ENCODE measurements around the gene HOMEZ. TPM values are rescaled to one million over a fixed set of nuclear protein-coding genes. Genes with fewer than 3 reads are reported as not detected.
"Not testable (repeated sequence)": the region's sequence is repeated elsewhere in the genome, so short reads cannot be mapped to it uniquely, and the experiment has no call there.

HOMEZ gene
- total RNA-seq, 1 experiment from 2014 or later: 18.2 TPM

GRCh38 chr14:23227566-23227965 lies 58.4 kb downstream of the HOMEZ start:
- Histone ChIP-seq H3K9me3 (ENCODE audit: control insufficient read depth in 1 of 2, insufficient read depth in 1 of 2, low read depth in 1 of 2, low read length in 2 of 2) (no peaks in the 10 kb centered on the region; a peak in 1 of 4 replicates), H3K27me3 (ENCODE audit: insufficient read depth, low read length) (no peaks in the 10 kb centered on the region), H3K9me2 (ENCODE audit: insufficient read depth) (no peaks in the 10 kb centered on the region), H4K20me1 (ENCODE audit: insufficient read depth) (no peaks in the 10 kb centered on the region), H3K79me2 (ENCODE audit: insufficient read depth, low read length) (no peaks in the 10 kb centered on the region), H3K9ac (ENCODE audit: low read length) (no peak overlapping the region), H3K4me3 (replicated peaks in 1 of 2; ENCODE audit: low read depth in 1 of 2, low read length in 2 of 2) (no peak overlapping the region), H2AFZ (ENCODE audit: low read depth, low read length, poor library complexity, severe bottlenecking) (no peak overlapping the region), H3K36me3 (ENCODE audit: control insufficient read depth in 1 of 2, insufficient read depth in 2 of 2, low read length in 2 of 2) (no peaks in the 10 kb centered on the region), H3K27ac (ENCODE audit: low read depth, low read length) (no peak overlapping the region), H3K4me2 (ENCODE audit: low read length) (no peak overlapping the region), H3K4me1 (ENCODE audit: control insufficient read depth in 1 of 2, insufficient read depth in 2 of 2, low read length in 2 of 2) (no peaks in the 10 kb centered on the region)
- DNase-seq (ENCODE audit: low read depth, low spot score) (no peak), ATAC-seq (no peak)
- intact Hi-C loops (cut with micrococcal nuclease): no loop called here
- no TSS peak for BruUV-seq (replicated peaks)
- ChIA-PET RAD21 (ENCODE audit: low non-redundant PET in 1 of 2, low total read pairs in 2 of 2, uncharacterized antibody in 2 of 2, unreplicated experiment in 2 of 2) (no interaction called here), CTCF (no interaction called here), POLR2A (no interaction called here)
- no peak for TF ChIP-seq EZH2 (IDR thresholded peaks at IDR 0.05)
- TF ChIP-seq SP1 (IDR thresholded peaks at IDR 0.05; ENCODE audit: low read depth): no peak
- TF ChIP-seq EZH2phosphoT487 (IDR thresholded peaks at IDR 0.05; ENCODE audit: borderline replicate concordance): no peak
- no peak for TF ChIP-seq ZNF274 (IDR thresholded peaks at IDR 0.05; ENCODE audit: low read depth, low read length)
- no peak for TF ChIP-seq SRF (IDR thresholded peaks at IDR 0.05; ENCODE audit: low read depth)
- no peak for TF ChIP-seq POLR2A (IDR thresholded peaks at IDR 0.05; ENCODE audit: borderline replicate concordance, extremely low read depth, insufficient read depth, insufficient read length)
- TF ChIP-seq MAX (IDR thresholded peaks at IDR 0.05): no peak

GRCh38 chr14:23224958-23225357 lies 61.0 kb downstream of the HOMEZ start:
- H3K36me3 ChIP-seq (ENCODE audit: control insufficient read depth in 1 of 2, insufficient read depth in 2 of 2, low read length in 2 of 2); H3K9me3 ChIP-seq (ENCODE audit: control insufficient read depth in 1 of 2, insufficient read depth in 1 of 2, low read depth in 1 of 2, low read length in 2 of 2); H3K4me1 ChIP-seq (ENCODE audit: control insufficient read depth in 1 of 2, insufficient read depth in 2 of 2, low read length in 2 of 2); RAD21 ChIA-PET (ENCODE audit: low non-redundant PET in 1 of 2, low total read pairs in 2 of 2, uncharacterized antibody in 2 of 2, unreplicated experiment in 2 of 2); DNase-seq (ENCODE audit: low read depth, low spot score); H3K79me2 ChIP-seq (ENCODE audit: insufficient read depth, low read length); H3K4me3 ChIP-seq (replicated peaks in 1 of 2; ENCODE audit: low read depth in 1 of 2, low read length in 2 of 2); H4K20me1 ChIP-seq (ENCODE audit: insufficient read depth); ATAC-seq; intact Hi-C loops (cut with micrococcal nuclease); H3K9ac ChIP-seq (ENCODE audit: low read length); H3K27me3 ChIP-seq (ENCODE audit: insufficient read depth, low read length); H3K4me2 ChIP-seq (ENCODE audit: low read length); H3K27ac ChIP-seq (ENCODE audit: low read depth, low read length); CTCF ChIA-PET; H2AFZ ChIP-seq (ENCODE audit: low read depth, low read length, poor library complexity, severe bottlenecking); BruUV-seq (replicated peaks); H3K9me2 ChIP-seq (ENCODE audit: insufficient read depth); POLR2A ChIA-PET: not testable (repeated sequence)

Other genes with a start within 250 kb of the HOMEZ start
- gene PSMB11, start 243.9 kb downstream of the HOMEZ start, total RNA-seq (2021; ENCODE audit: unreplicated experiment): not detected
- 19.3 TPM for gene CDH24, start 228.6 kb downstream of the HOMEZ start, total RNA-seq (2021; ENCODE audit: unreplicated experiment)
- 179 TPM for gene ACIN1, start 191.0 kb downstream of the HOMEZ start, total RNA-seq (2021; ENCODE audit: unreplicated experiment)
- gene C14orf119, start 190.6 kb downstream of the HOMEZ start, total RNA-seq (2021; ENCODE audit: unreplicated experiment): 46.8 TPM
- gene CIROP, start 181.1 kb downstream of the HOMEZ start, total RNA-seq (2021; ENCODE audit: unreplicated experiment): not detected
- gene CEBPE, start 166.9 kb downstream of the HOMEZ start, total RNA-seq (2021; ENCODE audit: unreplicated experiment): not detected
- 5.3 TPM for gene SLC7A8, start 102.5 kb downstream of the HOMEZ start, total RNA-seq (2021; ENCODE audit: unreplicated experiment)
- not detected for gene RNF212B, start 48.2 kb downstream of the HOMEZ start, total RNA-seq (2021; ENCODE audit: unreplicated experiment)
- gene PPP1R3E, start 16.7 kb upstream of the HOMEZ start, total RNA-seq (2021; ENCODE audit: unreplicated experiment): 5.6 TPM
- gene BCL2L2, start 20.7 kb upstream of the HOMEZ start, total RNA-seq (2021; ENCODE audit: unreplicated experiment): 25.5 TPM
- 184 TPM for gene PABPN1, start 35.3 kb upstream of the HOMEZ start, total RNA-seq (2021; ENCODE audit: unreplicated experiment)
- 5.9 TPM for gene SLC22A17, start 66.8 kb upstream of the HOMEZ start, total RNA-seq (2021; ENCODE audit: unreplicated experiment)
- gene EFS, start 79.0 kb upstream of the HOMEZ start, total RNA-seq (2021; ENCODE audit: unreplicated experiment): 0.10 TPM
- not detected for gene IL25, start 86.7 kb upstream of the HOMEZ start, total RNA-seq (2021; ENCODE audit: unreplicated experiment)
- not detected for gene CMTM5, start 90.9 kb upstream of the HOMEZ start, total RNA-seq (2021; ENCODE audit: unreplicated experiment)
- not detected for gene MYH6, start 122.1 kb upstream of the HOMEZ start, total RNA-seq (2021; ENCODE audit: unreplicated experiment)
- not detected for gene MYH7, start 149.5 kb upstream of the HOMEZ start, total RNA-seq (2021; ENCODE audit: unreplicated experiment)
- gene NGDN, start 183.6 kb upstream of the HOMEZ start, total RNA-seq (2021; ENCODE audit: unreplicated experiment): 42.0 TPM

Measured in HCT116 (cell line).